Measurements from ENCODE around the gene ACSBG1. TPM values are rescaled to one million over a fixed set of nuclear protein-coding genes. Genes with fewer than 3 reads are reported as not detected.

ACSBG1 gene
- total and polyA plus RNA-seq, 4 donors = 0.47 to 7.9 (median 2.5) TPM

DNA sequence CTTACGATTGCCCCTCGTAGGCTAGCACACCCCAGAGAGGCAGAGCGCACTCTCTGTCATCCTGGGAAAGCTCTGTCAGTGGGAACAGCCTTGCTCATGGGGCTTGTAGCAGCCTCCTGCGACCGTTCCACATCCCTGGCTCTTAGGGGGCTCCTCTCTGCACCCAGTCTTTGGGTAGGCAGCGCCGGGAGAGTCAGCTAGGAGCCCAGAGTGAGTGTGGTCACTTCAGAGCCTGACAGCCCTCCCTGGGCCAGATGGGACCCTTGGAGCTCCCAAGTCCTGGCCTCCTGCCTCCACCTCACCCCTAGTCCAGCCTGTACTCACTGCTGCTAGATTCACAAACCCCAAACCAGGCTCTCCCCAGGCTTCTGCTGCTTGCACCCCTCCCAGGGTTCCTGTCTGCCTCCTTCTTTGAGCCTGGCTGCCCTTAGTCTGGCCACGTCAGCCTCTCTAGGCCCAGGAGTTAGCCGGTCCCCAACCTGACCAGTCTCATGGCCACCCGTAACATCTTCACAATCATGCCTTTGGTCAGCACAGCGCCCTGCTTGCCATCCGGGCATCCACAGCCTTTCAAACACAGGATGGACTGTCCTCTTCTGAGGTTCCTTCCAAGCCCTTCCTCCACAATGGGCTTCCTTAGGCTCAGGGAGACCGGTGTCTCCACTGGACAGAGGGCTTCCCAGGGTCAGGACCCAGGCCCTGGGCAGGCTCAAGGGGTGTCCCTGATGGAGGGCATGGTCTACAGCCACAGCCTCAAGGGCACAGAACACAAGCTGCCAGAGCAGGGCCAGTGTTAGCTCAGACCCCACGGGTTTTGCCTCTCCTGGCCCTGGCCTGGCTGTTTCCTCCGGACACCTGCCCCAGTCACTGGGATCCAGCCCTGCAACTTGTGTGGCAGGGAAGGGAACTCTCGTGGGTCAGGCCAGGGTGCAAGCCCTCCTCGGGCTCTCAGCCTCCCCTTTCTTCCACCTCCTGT, 4.6 kb downstream of the ACSBG1 start:
- ATAC-seq (ENCODE audit: insufficient read depth, low FRiP score) = no peak
- 86 to 87% methylated on average over 17 of the region's 17 CpGs for whole genome bisulfite sequencing, 2 donors

DNA sequence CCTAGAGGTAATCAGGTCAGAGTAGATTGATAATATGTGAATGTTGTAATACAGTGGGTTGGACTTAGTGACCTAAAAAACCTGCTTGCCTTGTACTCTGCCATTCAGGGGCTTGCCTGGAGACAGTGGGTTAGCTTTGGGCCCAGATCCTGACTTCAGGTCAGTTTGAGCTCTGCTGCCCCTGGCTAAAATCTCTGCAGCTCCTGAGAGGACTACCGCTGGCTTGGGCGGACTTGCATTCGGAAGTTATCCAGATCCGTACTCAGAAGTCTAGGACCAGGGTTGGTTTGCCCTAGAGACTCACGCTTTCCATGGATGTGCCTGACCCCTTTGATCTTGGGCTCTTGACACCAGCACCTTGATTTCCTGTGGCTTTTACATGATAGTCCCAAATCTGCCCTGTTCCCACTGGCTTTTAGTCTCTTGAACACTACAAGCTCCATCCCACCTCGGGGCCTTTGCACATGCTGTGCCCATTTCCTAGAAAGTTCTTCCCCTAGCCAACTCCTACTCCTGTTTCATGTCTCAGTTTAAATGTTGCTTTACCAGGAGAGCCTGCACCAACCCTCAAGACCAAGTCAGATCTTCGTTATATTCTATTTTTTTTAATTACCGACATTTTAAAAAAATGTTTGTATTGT, 5.9 kb downstream of the ACSBG1 start:
- TF ChIP-seq, protein P1, sequence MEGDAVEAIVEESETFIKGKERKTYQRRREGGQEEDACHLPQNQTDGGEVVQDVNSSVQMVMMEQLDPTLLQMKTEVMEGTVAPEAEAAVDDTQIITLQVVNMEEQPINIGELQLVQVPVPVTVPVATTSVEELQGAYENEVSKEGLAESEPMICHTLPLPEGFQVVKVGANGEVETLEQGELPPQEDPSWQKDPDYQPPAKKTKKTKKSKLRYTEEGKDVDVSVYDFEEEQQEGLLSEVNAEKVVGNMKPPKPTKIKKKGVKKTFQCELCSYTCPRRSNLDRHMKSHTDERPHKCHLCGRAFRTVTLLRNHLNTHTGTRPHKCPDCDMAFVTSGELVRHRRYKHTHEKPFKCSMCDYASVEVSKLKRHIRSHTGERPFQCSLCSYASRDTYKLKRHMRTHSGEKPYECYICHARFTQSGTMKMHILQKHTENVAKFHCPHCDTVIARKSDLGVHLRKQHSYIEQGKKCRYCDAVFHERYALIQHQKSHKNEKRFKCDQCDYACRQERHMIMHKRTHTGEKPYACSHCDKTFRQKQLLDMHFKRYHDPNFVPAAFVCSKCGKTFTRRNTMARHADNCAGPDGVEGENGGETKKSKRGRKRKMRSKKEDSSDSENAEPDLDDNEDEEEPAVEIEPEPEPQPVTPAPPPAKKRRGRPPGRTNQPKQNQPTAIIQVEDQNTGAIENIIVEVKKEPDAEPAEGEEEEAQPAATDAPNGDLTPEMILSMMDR (IDR thresholded peaks at IDR 0.05; ENCODE audit: control extremely low read depth, extremely low read depth) = no peak
- no peak overlapping the region for H3K9ac ChIP-seq (ENCODE audit: insufficient read depth in 1 of 2, low read length in 2 of 2)
- no peak overlapping the region for H3K4me3 ChIP-seq
- H3K27ac ChIP-seq (ENCODE audit: low read depth in 1 of 2, low read length in 1 of 2) = no peak overlapping the region
- H3K9me3 ChIP-seq (ENCODE audit: control insufficient read depth in 4 of 4, insufficient read depth in 3 of 4, low read length in 3 of 4) = peaks cover 0 to 5% (median 0%) of the 10 kb centered on the region in 4 donors
- H3K27me3 ChIP-seq (ENCODE audit: control insufficient read depth in 3 of 3, insufficient read depth in 3 of 3, low read length in 2 of 3) = no peaks in the 10 kb centered on the region
- 84 to 98% methylated on average over 8 of the region's 8 CpGs for WGBS, 2 donors
- no peaks in the 10 kb centered on the region for H3K4me1 ChIP-seq (ENCODE audit: control insufficient read depth in 5 of 5, insufficient read depth in 5 of 5, low read length in 5 of 5)
- no peak for DNase-seq
- no peaks in the 10 kb centered on the region for H3K36me3 ChIP-seq (ENCODE audit: control insufficient read depth in 4 of 4, insufficient read depth in 4 of 4, low read length in 4 of 4)
- no peak for ATAC-seq (ENCODE audit: insufficient read depth, low FRiP score)

More for the DNA sequence above, 4.6 kb downstream of the ACSBG1 start:
- no peaks in the 10 kb centered on the region for H3K27me3 ChIP-seq (ENCODE audit: control insufficient read depth in 3 of 3, insufficient read depth in 3 of 3, low read length in 2 of 3)
- no peaks in the 10 kb centered on the region for H3K4me1 ChIP-seq (ENCODE audit: control insufficient read depth in 5 of 5, insufficient read depth in 5 of 5, low read length in 5 of 5)
- H3K36me3 ChIP-seq (ENCODE audit: control insufficient read depth in 4 of 4, insufficient read depth in 4 of 4, low read length in 4 of 4) = no peaks in the 10 kb centered on the region
- no peak for DNase-seq
- H3K9ac ChIP-seq (ENCODE audit: insufficient read depth in 1 of 2, low read length in 2 of 2) = no peak overlapping the region
- H3K4me3 ChIP-seq = no peak overlapping the region
- TF ChIP-seq, protein P1 (IDR thresholded peaks at IDR 0.05; ENCODE audit: control extremely low read depth, extremely low read depth) = no peak
- no peak overlapping the region for H3K27ac ChIP-seq (ENCODE audit: low read depth in 1 of 2, low read length in 1 of 2)
- peaks cover 0 to 5% (median 0%) of the 10 kb centered on the region in 4 donors for H3K9me3 ChIP-seq (ENCODE audit: control insufficient read depth in 4 of 4, insufficient read depth in 3 of 4, low read length in 3 of 4)

DNA sequence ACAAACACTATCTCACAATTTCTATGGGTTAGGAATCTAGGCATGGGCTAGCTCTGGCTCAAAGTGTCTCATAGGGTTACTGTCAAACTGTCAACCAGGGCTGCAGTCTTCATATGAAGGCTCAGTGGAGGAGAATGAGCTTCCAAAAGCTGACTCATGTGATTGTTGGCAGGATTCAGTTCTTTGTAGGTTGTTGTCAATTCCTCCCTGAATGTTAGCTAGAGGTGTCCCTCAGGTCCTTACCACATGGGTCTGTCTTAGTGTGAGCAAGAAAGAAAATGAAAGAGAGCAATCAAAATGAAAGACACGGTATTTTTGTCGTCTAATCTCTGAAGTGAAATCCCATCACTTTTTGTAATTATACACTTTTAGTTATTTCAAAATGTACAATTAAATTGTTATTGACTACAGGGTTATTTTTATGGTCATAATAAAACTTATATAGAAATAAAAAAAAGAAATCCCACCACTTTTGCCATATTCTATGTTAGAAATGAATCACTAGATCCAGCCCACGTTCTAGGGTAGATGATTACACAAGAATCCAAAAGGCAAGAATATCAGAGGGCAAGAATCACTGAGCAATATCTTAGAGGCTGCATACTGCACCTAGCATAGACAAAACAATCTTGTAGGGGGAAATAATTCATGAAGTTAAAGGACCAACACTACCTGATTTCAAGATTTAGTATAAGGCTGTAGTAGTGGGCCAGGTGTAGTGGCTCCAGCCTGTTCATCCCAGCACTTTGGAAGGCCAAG, 8.4 kb downstream of the ACSBG1 start:
- no peak for ATAC-seq (ENCODE audit: insufficient read depth, low FRiP score)
- no peaks in the 10 kb centered on the region for H3K27me3 ChIP-seq (ENCODE audit: control insufficient read depth in 3 of 3, insufficient read depth in 3 of 3, low read length in 2 of 3)

More for the DNA sequence above, 8.4 kb downstream of the ACSBG1 start:
- Histone ChIP-seq H3K9me3 (ENCODE audit: control insufficient read depth in 4 of 4, insufficient read depth in 3 of 4, low read length in 3 of 4) (peaks cover 0 to 5% (median 0%) of the 10 kb centered on the region in 4 donors), H3K4me1 (ENCODE audit: control insufficient read depth in 5 of 5, insufficient read depth in 5 of 5, low read length in 5 of 5) (no peaks in the 10 kb centered on the region), H3K27ac (ENCODE audit: low read depth in 1 of 2, low read length in 1 of 2) (no peak overlapping the region), H3K9ac (ENCODE audit: insufficient read depth in 1 of 2, low read length in 2 of 2) (no peak overlapping the region), H3K4me3 (no peak overlapping the region), H3K36me3 (ENCODE audit: control insufficient read depth in 4 of 4, insufficient read depth in 4 of 4, low read length in 4 of 4) (no peaks in the 10 kb centered on the region)
- TF ChIP-seq, protein P1 (IDR thresholded peaks at IDR 0.05; ENCODE audit: control extremely low read depth, extremely low read depth) = no peak
- no peak for DNase-seq
- WGBS, 2 donors = 91 to 97% methylated on average over 3 of the region's 3 CpGs

All from lung (tissue), 12 donors.